KMS-11 (cell line): ENCODE measurements around the gene PCNX3.

Experiments used
- H2AFZ ChIP-seq: fragments of 200-600 bp; sonication (generic); 2 replicates; pipeline ENCODE4 v1.6.1; 2016; ENCODE audit warnings: antibody characterized with exemption, mixed run types, low read depth
- H3K27ac ChIP-seq: fragments of 200-600 bp; sonication (generic); 2 replicates; pipeline ENCODE4 v1.6.1; 2016; ENCODE audit warnings: mild to moderate bottlenecking, mixed run types
- H3K27me3 ChIP-seq: fragments of 200-600 bp; sonication (generic); 2 replicates; pipeline ENCODE4 v1.6.1; 2017; ENCODE audit warnings: mild to moderate bottlenecking, low read depth, mixed run types, moderate library complexity; ENCODE audit not compliant: insufficient read depth
- H3K36me3 ChIP-seq: fragments of 200-600 bp; sonication (generic); 2 replicates; pipeline ENCODE4 v1.6.1; 2017; ENCODE audit warnings: mild to moderate bottlenecking, mixed run types; ENCODE audit not compliant: insufficient read depth
- H3K4me1 ChIP-seq: fragments of 200-600 bp; sonication (generic); 2 replicates; pipeline ENCODE4 v1.6.1; 2016; ENCODE audit warnings: mild to moderate bottlenecking, low read depth, mixed run types; ENCODE audit not compliant: poor library complexity, severe bottlenecking
- H3K4me2 ChIP-seq: fragments of 200-600 bp; sonication (generic); 2 replicates; pipeline ENCODE4 v1.7.0; 2016; ENCODE audit warnings: mild to moderate bottlenecking, mixed run types
- H3K4me3 ChIP-seq: fragments of 200-600 bp; sonication (generic); IDR thresholded peaks from 2 replicates; pipeline ENCODE4 v1.6.1; 2017; ENCODE audit warnings: low read depth, low read length, mixed read lengths; ENCODE audit not compliant: insufficient read depth
- H3K79me2 ChIP-seq: fragments of 200-600 bp; sonication (generic); 2 replicates; pipeline ENCODE4 v1.6.1; 2016; ENCODE audit warnings: low read depth, mixed run types; ENCODE audit not compliant: insufficient read depth
- H3K9ac ChIP-seq: fragments of 200-600 bp; sonication (generic); 2 replicates; pipeline ENCODE4 v1.6.1; 2016; ENCODE audit warnings: mild to moderate bottlenecking, mixed run types
- H4K20me1 ChIP-seq: fragments of 200-600 bp; sonication (generic); 2 replicates; pipeline ENCODE4 v1.6.1; 2016; ENCODE audit warnings: mild to moderate bottlenecking, mixed run types; ENCODE audit not compliant: insufficient read depth
- CTCF ChIP-seq: fragments of 200-600 bp; sonication (generic); conservative IDR thresholded peaks from 2 replicates; pipeline ENCODE4 v1.6.1; 2017; ENCODE audit warnings: low read depth, mild to moderate bottlenecking, antibody characterized with exemption, low read length, moderate library complexity, mixed read lengths

Gene PCNX3

GRCh38 chr11:65599216-65599954 lies 16.2 kb upstream of the PCNX3 start:
- H3K36me3 ChIP-seq = no peaks in the 10 kb centered on the region
- no peaks in the 10 kb centered on the region for H4K20me1 ChIP-seq
- H3K27ac ChIP-seq = no peak overlapping the region
- H3K4me1 ChIP-seq = peaks cover 14% of the 10 kb centered on the region
- no peak overlapping the region for H2AFZ ChIP-seq
- no peak overlapping the region for H3K4me3 ChIP-seq
- no peaks in the 10 kb centered on the region for H3K27me3 ChIP-seq
- H3K4me2 ChIP-seq = no peak overlapping the region
- no peak overlapping the region for H3K9ac ChIP-seq
- no peak for TF ChIP-seq CTCF
- no peaks in the 10 kb centered on the region for H3K79me2 ChIP-seq

GRCh38 chr11:65599955-65600246 lies 15.7 kb upstream of the PCNX3 start:
- Histone ChIP-seq H3K79me2 (no peaks in the 10 kb centered on the region), H3K9ac (no peak overlapping the region), H2AFZ (no peak overlapping the region), H3K36me3 (no peaks in the 10 kb centered on the region), H4K20me1 (no peaks in the 10 kb centered on the region), H3K4me2 (no peak overlapping the region), H3K27me3 (no peaks in the 10 kb centered on the region), H3K4me1 (peaks cover 12% of the 10 kb centered on the region), H3K27ac (no peak overlapping the region), H3K4me3 (no peak overlapping the region)
- no peak for TF ChIP-seq CTCF

GRCh38 chr11:65604258-65604657 lies 11.3 kb upstream of the PCNX3 start:
- no peaks in the 10 kb centered on the region for H3K4me1 ChIP-seq
- no peak overlapping the region for H3K9ac ChIP-seq
- no peaks in the 10 kb centered on the region for H3K79me2 ChIP-seq
- H3K36me3 ChIP-seq = no peaks in the 10 kb centered on the region
- no peak overlapping the region for H3K27ac ChIP-seq
- H2AFZ ChIP-seq = no peak overlapping the region
- H3K4me2 ChIP-seq = no peak overlapping the region
- H4K20me1 ChIP-seq = no peaks in the 10 kb centered on the region
- no peaks in the 10 kb centered on the region for H3K27me3 ChIP-seq
- no peak for TF ChIP-seq CTCF
- no peak overlapping the region for H3K4me3 ChIP-seq

GRCh38 chr11:65606876-65607613 lies 8.5 kb upstream of the PCNX3 start:
- Histone ChIP-seq H3K27me3 (no peaks in the 10 kb centered on the region), H4K20me1 (no peaks in the 10 kb centered on the region), H3K9ac (no peak overlapping the region), H3K4me1 (peaks cover 8% of the 10 kb centered on the region), H3K27ac (no peak overlapping the region), H3K79me2 (0 out of 2 replicates have a peak, but pooled peaks cover 3% of the 10 kb centered on the region), H3K4me2 (no peak overlapping the region), H3K36me3 (no peaks in the 10 kb centered on the region), H3K4me3 (no peak overlapping the region), H2AFZ (no peak overlapping the region)
- TF ChIP-seq CTCF = no peak
